ENCODE measurements around the gene SRM. TPM values are rescaled to one million over a fixed set of nuclear protein-coding genes. Genes with fewer than 3 reads are reported as not detected.
"Not testable (repeated sequence)": the region's sequence is repeated elsewhere in the genome, so short reads cannot be mapped to it uniquely, and the experiment has no call there.

Gene SRM
- total RNA-seq, 1 donor from 2014 or later, result 92.6 TPM

GRCh38 chr1:11042995-11043874, 16.6 kb downstream of the SRM start:
- no peaks in the 10 kb centered on the region for H3K27me3 Mint-ChIP-seq
- H3K27ac Mint-ChIP-seq, result no peak overlapping the region
- no peaks in the 10 kb centered on the region for H3K36me3 Mint-ChIP-seq
- peaks cover 3% of the 10 kb centered on the region for H3K4me1 Mint-ChIP-seq (ENCODE audit: unreplicated experiment)
- no peaks in the 10 kb centered on the region for H3K9me3 Mint-ChIP-seq
- no peak overlapping the region for H3K4me3 Mint-ChIP-seq
- DNase-seq (ENCODE audit: extremely low spot score, unreplicated experiment), result no peak
- no peak for TF ChIP-seq CTCF (conservative IDR thresholded peaks at IDR 0.05)

- no peaks in the 10 kb centered on the region for H3K36me3 Mint-ChIP-seq
- peaks cover 9% of the 10 kb centered on the region for H3K4me1 Mint-ChIP-seq (ENCODE audit: unreplicated experiment)
Measured at GRCh38 chr1:11042065-11042464, 17.8 kb downstream of the SRM start.

GRCh38 chr1:11041048-11041447, 18.8 kb downstream of the SRM start:
- Mint-ChIP-seq H3K4me3 (no peak overlapping the region), H3K27me3 (peaks cover 7% of the 10 kb centered on the region), H3K9me3 (no peaks in the 10 kb centered on the region), H3K36me3 (no peaks in the 10 kb centered on the region), H3K4me1 (ENCODE audit: unreplicated experiment) (peaks cover 9% of the 10 kb centered on the region), H3K27ac (no peak overlapping the region)
- no peak for DNase-seq (ENCODE audit: extremely low spot score, unreplicated experiment)
- TF ChIP-seq CTCF (conservative IDR thresholded peaks at IDR 0.05), result no peak

More at GRCh38 chr1:11042065-11042464, 17.8 kb downstream of the SRM start:
- Mint-ChIP-seq H3K27ac (no peak overlapping the region), H3K27me3 (peaks cover 7% of the 10 kb centered on the region), H3K4me3 (no peak overlapping the region), H3K9me3 (no peaks in the 10 kb centered on the region)
- no peak for DNase-seq (ENCODE audit: extremely low spot score, unreplicated experiment)
- no peak for TF ChIP-seq CTCF (conservative IDR thresholded peaks at IDR 0.05)

GRCh38 chr1:11040105-11040429, 19.8 kb downstream of the SRM start:
- not testable (repeated sequence) for H3K4me1 Mint-ChIP-seq (ENCODE audit: unreplicated experiment); H3K9me3 Mint-ChIP-seq; H3K27ac Mint-ChIP-seq; H3K27me3 Mint-ChIP-seq; DNase-seq (ENCODE audit: extremely low spot score, unreplicated experiment); H3K36me3 Mint-ChIP-seq; H3K4me3 Mint-ChIP-seq

GRCh38 chr1:11039351-11040104, 20.3 kb downstream of the SRM start:
- no peak for DNase-seq (ENCODE audit: extremely low spot score, unreplicated experiment)
- Mint-ChIP-seq H3K4me1 (ENCODE audit: unreplicated experiment) (peaks cover 6% of the 10 kb centered on the region), H3K9me3 (no peaks in the 10 kb centered on the region), H3K27me3 (peaks cover 7% of the 10 kb centered on the region), H3K4me3 (no peak overlapping the region), H3K36me3 (no peaks in the 10 kb centered on the region), H3K27ac (no peak overlapping the region)
- no peak for TF ChIP-seq CTCF (conservative IDR thresholded peaks at IDR 0.05)

- Mint-ChIP-seq H3K4me3 (no peak overlapping the region), H3K4me1 (ENCODE audit: unreplicated experiment) (peaks cover 6% of the 10 kb centered on the region), H3K9me3 (no peaks in the 10 kb centered on the region), H3K36me3 (no peaks in the 10 kb centered on the region), H3K27me3 (peaks cover 7% of the 10 kb centered on the region), H3K27ac (no peak overlapping the region)
- peak; percentile 99 for TF ChIP-seq CTCF (conservative IDR thresholded peaks at IDR 0.05)
- DNase-seq (ENCODE audit: extremely low spot score, unreplicated experiment), result no peak
Measured at GRCh38 chr1:11037740-11038182, 22.1 kb downstream of the SRM start.

GRCh38 chr1:11037019-11037739, 22.6 kb downstream of the SRM start:
- DNase-seq (ENCODE audit: extremely low spot score, unreplicated experiment); H3K9me3 Mint-ChIP-seq; H3K36me3 Mint-ChIP-seq; H3K4me3 Mint-ChIP-seq; H3K4me1 Mint-ChIP-seq (ENCODE audit: unreplicated experiment); H3K27me3 Mint-ChIP-seq; H3K27ac Mint-ChIP-seq: not testable (repeated sequence)
